ENCODE data around the gene FCHSD2.
"Not testable (repeated sequence)": the region's sequence is repeated elsewhere in the genome, so short reads cannot be mapped to it uniquely, and the experiment has no call there.

The FCHSD2 gene

DNA sequence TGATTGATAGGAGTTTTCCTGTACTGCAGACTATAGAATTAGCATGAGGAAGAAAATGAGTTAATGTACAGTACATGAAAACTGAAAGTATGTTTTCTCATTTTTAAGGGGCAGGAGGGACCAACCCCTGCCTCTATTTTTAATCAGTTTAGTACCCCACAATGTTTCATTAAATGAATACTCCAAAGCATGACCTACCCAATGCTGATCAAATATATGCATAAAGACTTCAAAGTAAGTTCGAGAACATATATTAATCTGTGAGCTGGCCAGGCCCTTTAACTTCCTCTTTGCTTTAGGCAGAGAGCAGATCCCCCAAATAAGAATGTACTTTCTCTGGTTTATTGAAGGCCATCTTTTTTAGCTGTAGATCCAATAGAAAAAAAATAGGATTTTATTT lies 161.0 kb downstream of the FCHSD2 start:
- DNase-seq (ENCODE audit: low read depth, low spot score): no peak
- no peak overlapping the region for H3K27ac ChIP-seq

DNA sequence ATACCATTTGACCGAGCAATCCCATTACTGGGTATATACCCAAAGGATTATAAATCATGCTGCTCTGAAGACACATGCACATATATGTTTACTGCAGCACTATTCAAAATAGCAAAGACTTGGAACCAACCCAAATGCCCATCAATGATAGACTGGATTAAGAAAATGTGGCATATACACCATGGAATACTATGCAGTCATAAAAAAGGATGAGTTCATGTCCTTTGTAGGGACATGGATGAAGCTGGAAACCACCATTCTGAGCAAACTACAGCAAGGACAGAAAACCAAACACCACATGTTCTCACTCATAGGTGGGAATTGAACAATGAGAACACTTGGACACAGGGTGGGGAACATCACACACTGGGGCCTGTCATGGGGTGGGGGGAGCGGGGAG lies 164.3 kb downstream of the FCHSD2 start:
- not testable (repeated sequence) for H3K27ac ChIP-seq; DNase-seq (ENCODE audit: low read depth, low spot score)

DNA sequence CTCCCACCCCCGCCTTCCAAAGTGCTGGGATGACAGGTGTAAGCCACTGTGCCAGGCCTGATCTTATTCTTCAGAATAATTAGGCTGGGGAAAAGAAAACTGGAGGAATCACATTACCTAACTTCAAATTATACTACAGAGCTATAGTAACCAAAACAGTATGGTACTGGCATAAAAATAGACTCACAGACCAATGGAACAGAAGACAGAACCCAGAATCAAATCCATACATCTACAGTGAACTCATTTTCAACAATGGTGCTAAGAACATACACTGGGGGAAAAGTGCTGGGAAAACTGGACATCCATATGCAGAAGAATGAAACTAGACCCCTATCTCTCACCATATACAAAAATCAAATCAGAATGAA lies 165.6 kb downstream of the FCHSD2 start:
- peak overlapping the region; percentile 37 for H3K27ac ChIP-seq
- not testable (repeated sequence) for DNase-seq (ENCODE audit: low read depth, low spot score)

DNA sequence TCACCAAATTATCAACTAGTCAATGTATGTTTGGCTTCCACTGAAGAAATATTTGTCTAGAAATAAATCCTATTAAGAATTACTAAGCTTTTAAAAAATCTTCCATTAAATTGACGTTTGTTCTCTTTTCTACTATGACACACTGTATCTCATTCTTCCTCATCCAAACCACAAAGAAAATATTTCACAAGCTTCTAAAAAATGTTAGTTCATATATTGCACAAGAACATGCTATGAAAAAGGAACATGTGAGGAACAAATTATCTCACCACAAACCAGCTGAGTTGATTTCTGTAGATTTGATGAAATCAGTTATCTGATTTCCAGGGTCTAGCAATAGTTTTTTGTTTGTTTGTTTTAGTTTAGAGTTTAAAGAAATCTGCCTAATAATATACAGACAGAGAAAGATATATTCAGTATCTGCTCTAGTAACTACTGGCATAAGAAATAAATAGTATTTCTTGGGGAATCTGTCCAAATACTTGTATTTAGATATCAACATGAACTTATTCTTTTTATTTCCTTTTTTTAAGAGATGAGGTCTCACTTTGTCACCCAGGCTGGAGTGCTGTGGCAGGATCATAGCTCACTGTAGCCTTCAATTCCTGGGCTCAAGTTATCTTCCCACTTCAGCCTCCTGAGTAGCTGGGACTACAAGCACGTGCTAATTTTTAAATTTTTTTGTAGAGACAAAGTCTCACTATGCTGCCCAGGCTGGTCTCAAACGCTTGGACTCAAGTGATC lies 166.2 kb downstream of the FCHSD2 start:
- DNase-seq (ENCODE audit: low read depth, low spot score): peak; percentile 20
- H3K27ac ChIP-seq: peak overlapping the region; percentile 37

DNA sequence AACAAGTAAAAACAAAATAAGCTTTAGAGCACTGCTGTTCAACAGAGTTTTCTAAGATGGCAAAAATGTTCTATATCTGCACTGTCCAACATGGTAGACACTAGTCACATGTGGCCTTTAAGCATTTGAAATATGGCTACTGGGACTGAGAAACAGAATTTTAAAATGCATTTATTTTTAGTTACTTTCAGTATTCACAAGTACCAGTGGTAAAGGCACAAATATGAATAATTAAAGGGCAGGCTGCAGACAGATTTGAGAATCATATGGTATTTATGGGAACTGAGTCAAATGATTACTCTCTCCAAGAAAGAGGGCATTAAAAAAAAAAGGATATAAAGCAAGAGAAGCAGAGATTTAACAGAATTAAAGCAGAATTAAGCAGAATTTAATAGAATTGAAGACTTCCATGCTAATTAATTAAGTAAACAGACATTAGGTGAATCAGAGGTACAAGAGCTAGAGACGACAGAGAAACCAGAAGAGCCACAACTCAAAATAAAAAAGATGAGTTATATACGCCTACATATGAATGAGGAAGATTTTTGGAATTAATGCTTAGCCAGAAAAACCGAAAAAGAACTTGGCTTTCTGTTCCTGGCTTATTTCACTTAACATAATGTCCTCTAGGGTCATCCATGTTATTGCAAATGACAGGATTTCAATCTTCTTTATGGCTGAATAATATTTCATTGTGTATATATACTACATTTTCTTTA lies 167.5 kb downstream of the FCHSD2 start:
- no peak overlapping the region for H3K27ac ChIP-seq
- no peak for DNase-seq (ENCODE audit: low read depth, low spot score)

DNA sequence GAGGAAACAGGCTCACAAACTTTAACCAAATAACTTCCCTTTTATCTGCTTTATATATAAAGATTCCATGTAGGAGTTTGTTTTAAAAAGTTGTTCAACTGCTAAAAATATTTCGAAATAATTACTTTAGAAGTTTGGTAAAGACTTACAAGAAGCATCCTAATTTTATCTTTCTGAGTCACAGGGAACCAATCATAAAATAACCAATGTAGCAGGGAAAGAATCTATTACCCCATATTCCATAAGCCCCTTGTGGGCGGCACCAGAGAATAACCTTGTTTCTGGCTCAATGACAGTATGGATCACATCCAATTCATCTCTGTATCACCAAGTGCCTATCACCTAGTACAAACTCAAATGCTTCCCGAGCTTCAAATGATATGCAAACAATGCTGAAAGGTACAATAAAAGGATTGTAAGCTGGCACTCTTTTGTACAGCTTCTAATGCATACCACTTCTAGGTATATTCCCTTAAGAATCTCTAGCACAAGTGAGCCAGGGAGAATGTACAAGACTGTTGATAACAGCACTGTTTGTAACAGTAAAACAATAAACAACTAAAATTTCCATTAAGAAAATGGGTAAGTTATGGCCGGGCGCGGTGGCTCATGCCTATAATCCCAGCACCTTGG lies 169.5 kb downstream of the FCHSD2 start:
- DNase-seq (ENCODE audit: low read depth, low spot score): no peak

DNA sequence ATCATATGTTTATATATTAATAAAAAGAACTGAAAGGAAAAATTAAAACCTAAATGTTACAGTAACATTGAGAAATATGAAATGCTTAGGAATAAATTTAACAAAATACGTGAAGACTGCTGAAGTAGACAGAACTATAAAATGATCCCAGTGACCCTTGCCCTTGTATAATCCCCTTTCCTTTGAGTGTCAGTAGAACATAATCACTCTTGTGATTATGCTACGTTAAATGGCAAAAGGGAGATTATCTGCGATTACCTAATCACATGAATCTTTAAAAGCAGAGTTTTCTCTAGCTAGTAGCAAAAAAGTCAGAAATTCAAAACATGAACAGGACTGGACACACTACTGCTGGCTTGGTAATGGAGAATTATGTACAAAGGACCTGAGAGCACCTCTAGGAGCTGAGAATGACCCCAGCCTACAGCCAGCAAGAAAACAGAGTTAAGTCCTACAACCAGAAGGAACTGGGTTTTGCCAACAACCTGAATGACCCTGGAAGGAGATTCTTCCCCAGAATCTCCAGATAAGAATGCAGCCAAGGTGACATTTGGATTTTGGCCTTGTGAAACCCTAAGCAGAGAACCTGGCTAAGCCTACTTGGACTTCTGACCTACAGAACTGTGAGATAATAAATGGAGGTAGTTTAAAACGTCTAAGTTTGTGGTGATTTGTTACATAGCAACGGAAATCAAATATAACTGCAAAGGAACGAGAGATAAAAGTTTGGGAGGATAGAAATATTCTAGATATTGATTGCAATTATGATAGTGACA lies 170.7 kb downstream of the FCHSD2 start:
- H3K27ac ChIP-seq: no peak overlapping the region
- DNase-seq (ENCODE audit: low read depth, low spot score): no peak

More for the DNA sequence above, 169.5 kb downstream of the FCHSD2 start:
- no peak overlapping the region for H3K27ac ChIP-seq

DNA sequence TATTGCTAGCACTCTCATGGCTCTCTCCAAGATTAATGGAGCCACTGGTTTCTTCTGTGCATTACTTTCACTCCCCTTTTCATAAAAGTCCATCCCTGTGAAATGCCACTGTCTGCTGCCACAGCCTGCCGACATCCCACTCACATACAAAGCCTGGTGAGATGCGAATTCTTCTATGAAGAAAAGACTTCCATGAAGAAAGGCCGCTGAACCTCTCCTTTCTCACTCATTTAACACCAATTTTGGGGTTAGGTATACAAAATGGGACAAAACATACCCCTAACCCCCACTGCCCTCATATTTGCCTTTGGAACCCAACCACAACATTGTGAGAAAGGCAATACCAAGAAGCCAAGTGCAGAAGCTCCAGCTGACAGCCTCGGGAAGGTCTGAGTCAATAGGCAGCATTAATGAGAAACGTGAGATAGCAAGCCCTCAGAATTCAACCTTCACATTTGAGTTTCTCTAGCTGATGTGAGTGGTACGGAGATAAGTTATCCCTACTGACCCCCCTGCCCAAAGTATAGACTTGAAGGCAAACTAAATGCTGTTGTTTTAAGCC lies 171.5 kb downstream of the FCHSD2 start:
- peak overlapping the region; percentile 62 for H3K27ac ChIP-seq
- no peak for DNase-seq (ENCODE audit: low read depth, low spot score)

DNA sequence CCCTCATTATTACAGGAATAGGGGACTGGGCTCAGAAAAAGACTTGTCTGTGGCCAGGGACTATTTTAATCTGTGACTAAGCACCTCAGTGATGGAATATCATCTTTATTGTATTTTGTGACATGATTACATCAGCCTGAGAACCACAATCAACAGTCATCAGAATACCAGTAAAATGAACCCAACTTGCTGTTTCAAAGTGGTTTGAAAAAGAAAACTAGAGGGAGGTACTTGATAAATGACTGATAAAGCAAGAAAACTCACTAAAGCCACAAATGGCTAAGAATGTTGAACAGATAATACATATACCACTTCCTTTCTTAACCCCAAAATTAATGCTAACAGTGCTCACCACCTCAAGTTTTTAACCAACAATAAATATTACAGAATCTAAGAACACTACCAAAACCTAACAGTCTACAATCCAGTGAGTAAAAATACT lies 172.2 kb downstream of the FCHSD2 start:
- H3K27ac ChIP-seq: peak overlapping the region; percentile 62

DNA sequence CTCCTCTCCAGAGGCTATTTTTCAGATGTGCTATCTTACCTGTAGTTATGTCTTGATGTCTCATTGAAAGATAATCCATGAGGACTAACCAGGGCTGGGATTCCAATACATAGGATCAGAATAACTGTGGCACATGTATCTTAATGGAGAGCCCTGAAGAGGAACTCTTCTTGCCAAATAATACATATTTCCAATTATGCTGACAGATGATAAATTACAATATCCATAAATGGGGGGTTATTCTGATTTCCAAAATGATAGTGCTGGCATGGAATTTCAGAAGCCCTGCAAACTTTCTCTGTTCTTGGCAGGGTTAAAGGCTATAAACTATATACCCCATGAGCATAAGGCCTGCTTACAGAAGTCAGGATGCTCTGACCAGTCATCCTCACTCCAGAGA lies 173.7 kb downstream of the FCHSD2 start:
- no peak for DNase-seq (ENCODE audit: low read depth, low spot score)
- no peak overlapping the region for H3K27ac ChIP-seq

More for the DNA sequence above, 172.2 kb downstream of the FCHSD2 start:
- DNase-seq (ENCODE audit: low read depth, low spot score): peak; percentile 2

DNA sequence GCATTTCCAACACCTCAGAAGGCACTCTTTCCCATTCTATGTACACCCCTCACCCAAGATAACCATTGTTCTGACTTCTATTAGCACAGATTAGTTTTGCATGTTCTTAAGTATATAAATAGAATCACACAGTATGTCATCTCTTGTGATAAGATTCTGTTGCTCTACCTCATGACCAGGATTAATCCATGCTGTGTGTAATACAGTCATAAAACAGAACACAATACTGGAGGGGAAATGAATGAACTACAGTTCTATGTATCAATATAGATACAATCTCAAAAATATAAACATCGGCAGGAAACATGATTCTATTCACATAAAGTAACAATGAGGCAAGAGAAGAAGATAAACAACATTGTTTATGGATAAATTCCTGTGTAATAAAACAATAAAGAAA lies 176.4 kb downstream of the FCHSD2 start:
- no peak overlapping the region for H3K27ac ChIP-seq
- DNase-seq (ENCODE audit: low read depth, low spot score): no peak

DNA sequence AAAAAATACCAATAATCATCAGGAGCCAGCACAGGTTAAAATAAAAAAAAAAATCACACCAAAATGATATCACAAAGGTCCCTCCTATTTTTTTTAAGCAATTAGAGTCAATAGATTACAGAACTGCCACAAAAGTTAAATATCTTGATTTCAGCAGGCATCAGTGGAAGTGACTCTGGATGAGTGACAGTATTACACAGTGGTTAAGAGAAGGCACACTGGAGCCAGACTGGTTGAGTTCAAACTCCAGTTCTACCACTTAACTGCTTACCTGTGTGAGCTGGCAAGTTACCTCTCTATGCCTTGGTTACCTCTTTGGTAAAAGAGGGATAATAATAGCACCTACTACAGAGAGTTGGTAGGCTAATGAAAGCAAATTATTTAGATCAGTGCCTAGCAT lies 179.4 kb downstream of the FCHSD2 start:
- DNase-seq (ENCODE audit: low read depth, low spot score): no peak
- H3K27ac ChIP-seq: no peak overlapping the region

DNA sequence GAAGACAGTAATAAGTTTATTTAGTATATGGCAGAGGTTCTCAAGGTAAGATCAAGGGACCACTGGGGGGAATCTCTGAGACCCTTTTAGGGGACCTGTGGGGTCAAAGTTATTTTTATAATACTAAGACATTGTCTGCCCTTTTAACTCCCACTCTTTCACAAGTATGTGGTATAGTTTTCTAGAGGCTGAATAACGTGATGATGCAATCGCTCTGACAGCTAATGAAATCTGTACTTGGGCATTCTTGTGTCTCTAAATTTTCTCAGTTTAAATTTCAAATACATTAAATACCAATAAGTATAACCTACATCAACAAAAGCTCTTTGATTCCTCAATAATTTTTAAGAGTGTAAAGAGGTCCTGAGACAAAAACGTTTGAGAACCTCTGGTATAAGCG lies 180.0 kb downstream of the FCHSD2 start:
- no peak for DNase-seq (ENCODE audit: low read depth, low spot score)
- no peak overlapping the region for H3K27ac ChIP-seq

DNA sequence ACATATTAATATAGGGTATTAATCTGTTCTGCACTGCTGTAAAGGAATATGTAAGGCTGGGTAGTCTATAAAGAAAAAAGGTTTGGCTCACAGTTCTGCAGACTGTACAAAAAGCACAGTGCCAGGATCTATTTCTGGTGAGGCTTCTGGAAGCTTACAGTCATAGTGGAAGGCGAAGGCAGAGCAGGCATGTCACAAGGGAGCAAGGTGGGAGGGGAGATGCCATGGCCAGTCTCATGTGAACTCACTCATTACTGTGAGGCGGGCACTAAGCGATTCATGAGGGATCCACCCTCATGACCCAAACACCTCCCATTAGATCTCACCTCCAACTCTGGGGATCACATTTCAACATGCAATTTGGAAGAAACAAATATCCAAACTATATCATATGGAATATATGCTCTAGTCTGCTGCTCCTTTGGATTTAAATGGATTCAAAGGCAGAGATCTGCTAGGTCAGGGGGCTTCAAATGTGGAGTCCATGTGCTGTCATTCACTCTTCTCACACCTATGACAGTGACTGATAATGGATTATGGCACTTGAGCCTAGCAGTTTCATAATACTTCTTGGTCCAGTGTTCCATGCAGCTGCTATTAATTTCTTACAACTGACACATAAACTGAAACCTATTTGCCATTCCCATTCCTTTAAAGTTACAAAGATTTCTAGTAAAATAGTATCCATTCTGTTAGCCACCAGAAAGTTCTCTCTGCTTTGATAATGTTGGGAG lies 182.0 kb downstream of the FCHSD2 start:
- DNase-seq (ENCODE audit: low read depth, low spot score): no peak

DNA sequence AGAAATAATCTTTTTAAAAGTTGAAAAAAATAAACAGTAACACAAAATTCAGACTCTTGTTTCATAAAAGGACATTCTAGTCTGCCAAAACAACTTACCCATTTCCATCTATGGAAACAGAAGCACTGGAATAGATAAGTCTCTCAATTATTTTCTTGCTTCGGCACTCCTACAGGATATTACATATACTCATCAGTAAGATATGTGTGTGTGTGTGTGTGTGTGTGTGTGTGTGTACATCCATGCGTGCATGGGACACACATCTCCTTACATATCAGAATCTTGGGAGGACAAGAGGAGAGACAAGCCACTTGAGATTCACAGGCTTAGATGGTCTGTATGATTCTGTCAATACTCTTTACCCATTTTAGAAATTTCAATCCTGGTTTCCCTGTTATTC lies 183.3 kb downstream of the FCHSD2 start:
- H3K27ac ChIP-seq: no peak overlapping the region
- DNase-seq (ENCODE audit: low read depth, low spot score): no peak

More for the DNA sequence above, 182.0 kb downstream of the FCHSD2 start:
- H3K27ac ChIP-seq: no peak overlapping the region

DNA sequence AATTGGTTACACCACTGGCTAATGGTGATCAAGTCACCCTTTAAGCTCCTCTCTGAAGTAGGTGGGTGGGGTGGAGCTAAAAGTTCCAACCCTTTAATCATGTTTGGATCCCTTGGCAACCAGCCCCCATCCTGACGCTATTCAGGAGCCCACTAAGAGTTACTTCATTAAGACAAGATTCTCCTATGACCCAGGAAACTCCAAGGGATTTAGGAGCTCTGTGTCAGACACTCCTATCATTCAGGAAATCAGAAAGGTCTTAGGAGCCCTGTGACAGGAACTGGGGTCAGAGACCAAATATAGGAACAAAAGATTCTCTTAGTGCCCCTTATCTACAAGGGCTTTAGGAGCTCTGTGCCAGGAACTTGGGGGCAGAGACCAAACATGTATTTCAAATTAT lies 186.7 kb downstream of the FCHSD2 start:
- no peak for DNase-seq (ENCODE audit: low read depth, low spot score)
- no peak overlapping the region for H3K27ac ChIP-seq

DNA sequence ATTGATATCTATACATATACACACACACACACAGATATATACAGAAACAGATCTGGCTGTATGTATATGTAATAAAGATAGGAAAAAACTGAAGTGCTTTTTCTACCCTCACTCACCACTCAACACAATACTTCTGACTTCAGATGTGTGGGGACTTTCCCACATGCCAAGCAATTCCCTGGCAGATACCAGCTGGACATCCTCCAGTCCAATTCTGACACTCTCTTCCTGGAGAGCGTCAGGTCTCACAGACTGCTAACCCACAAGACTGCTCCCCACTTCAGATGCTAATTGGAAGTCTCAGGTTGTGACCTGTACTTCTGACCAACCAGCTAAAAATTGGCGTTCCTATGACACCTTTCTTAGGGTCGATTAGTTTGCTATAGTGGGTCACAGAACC lies 187.3 kb downstream of the FCHSD2 start:
- no peak overlapping the region for H3K27ac ChIP-seq
- DNase-seq (ENCODE audit: low read depth, low spot score): no peak

DNA sequence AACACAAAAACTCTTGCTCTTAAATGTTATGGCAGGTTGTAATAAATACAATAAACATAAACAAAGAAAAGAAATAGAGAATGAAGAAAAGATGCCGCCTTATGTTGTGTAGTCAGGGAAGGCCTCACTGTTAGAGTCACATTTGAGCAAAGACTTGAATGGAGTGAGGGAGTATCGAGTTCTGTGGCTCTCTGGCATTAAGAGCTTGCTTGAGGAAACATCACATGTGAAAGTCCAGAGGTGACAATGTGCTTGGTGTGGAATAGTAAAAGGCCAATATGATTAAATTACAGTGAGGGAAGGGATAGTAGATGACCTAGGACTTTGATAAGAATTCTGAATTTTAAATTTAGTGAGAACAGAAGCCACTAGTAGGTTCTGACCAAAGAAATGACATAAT lies 188.5 kb downstream of the FCHSD2 start:
- no peak overlapping the region for H3K27ac ChIP-seq
- DNase-seq (ENCODE audit: low read depth, low spot score): no peak

DNA sequence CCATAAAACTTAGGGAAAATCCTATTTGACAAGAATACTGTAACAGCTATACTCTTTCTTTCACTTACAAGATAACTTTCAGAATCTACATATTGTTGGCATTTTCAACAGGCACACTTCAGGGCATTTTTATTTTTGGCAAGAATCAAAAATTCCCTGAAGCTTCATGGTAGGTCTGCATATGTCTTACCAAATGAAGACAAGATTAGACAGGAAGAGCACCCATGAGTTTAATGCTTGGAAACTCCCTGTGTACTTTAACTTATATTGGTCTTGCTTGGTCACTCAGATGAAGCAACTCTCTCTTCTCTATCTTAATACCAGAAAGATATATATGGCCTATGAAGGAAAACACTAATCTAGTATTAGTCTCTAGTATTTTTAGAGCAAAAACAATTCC lies 190.2 kb downstream of the FCHSD2 start:
- H3K27ac ChIP-seq: no peak overlapping the region
- DNase-seq (ENCODE audit: low read depth, low spot score): no peak

DNA sequence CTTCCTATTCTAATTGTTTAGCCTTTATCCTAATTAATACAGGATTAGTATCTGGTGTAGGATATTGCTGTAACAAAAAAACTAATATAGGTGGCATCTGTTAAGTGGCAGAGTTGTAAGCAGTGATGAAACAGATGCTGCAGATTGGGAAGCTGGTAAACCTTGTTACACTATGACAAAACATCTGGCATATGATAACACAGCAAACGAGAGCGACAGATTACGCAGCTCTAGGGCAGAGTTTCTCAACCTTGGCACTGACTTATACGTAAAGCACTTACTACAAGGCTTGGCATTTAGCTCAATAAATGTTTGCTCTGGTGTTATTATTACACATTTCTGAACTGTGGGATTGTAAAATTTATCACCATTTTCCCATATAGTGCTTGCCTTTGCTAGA lies 190.9 kb downstream of the FCHSD2 start:
- peak; percentile 8 for DNase-seq (ENCODE audit: low read depth, low spot score)
- H3K27ac ChIP-seq: no peak overlapping the region

Data from epithelial cell of prostate (primary cell).